ENCODE data around the gene IGSF5. TPM values are rescaled to one million over a fixed set of nuclear protein-coding genes. Genes with fewer than 3 reads are reported as not detected.
"Not testable (repeated sequence)": the region's sequence is repeated elsewhere in the genome, so short reads cannot be mapped to it uniquely, and the experiment has no call there.

IGSF5 gene
- total RNA-seq (2014; rRNA removed; shearing (Covaris generic)) (not detected in 2 replicates), total RNA-seq (2022) (not detected in 2 replicates), Bru-seq, nascent RNA (not detected), BruChase-seq, experiment 1, labeled RNA remaining after a 6-hour chase (not detected), BruChase-seq, experiment 2, labeled RNA remaining after a 2-hour chase (not detected)
- long read RNA-seq, result 0 reads

DNA sequence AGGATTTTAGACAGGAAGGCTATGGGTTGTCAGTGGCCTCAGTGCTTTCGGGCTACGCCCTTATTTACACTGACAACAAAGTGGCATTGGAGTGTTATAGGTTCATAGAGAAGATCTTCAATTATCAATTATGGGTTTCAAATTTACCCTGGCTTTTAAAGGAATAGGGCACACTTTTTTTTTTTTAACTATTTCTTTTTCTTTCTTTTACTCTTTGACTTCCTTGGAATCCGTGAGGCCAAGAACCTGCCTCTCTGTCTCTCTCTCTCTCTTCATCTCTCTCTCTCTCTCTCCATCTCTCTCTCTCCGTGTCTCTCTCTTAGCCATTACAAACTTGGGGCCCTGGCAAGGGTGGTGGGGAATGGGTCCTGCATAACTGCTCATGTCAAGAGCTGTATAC, at the start of gene IGSF5:
Gene IGSF5 (plus strand): TSS at position 301 of the 400 bp plus-strand sequence. CDS start 327 bp downstream, outside the sequence.
- BruUV-seq (replicated peaks); H3K79me2 ChIP-seq (ENCODE audit: insufficient read depth, low read depth, low read length); POLR2A ChIA-PET; H3K36me3 ChIP-seq (ENCODE audit: insufficient read depth, low read length); H3K9me3 ChIP-seq (ENCODE audit: low read length); H3K4me3 ChIP-seq (ENCODE audit: low read depth, low read length, poor library complexity, severe bottlenecking); H3K4me1 ChIP-seq (ENCODE audit: insufficient read depth, low read length, poor library complexity, severe bottlenecking); H3K4me2 ChIP-seq (ENCODE audit: low read length); H2AFZ ChIP-seq (ENCODE audit: low read length); H4K20me1 ChIP-seq (ENCODE audit: insufficient read depth, low read length); CTCF ChIA-PET (ENCODE audit: unreplicated experiment); H3K9me2 ChIP-seq (ENCODE audit: insufficient read depth, low read length); intact Hi-C loops (cut with micrococcal nuclease; ENCODE audit: unreplicated experiment); DNase-seq (ENCODE audit: low spot score); H3K27ac ChIP-seq (ENCODE audit: low read depth, low read length, poor library complexity, severe bottlenecking): not testable (repeated sequence)

DNA sequence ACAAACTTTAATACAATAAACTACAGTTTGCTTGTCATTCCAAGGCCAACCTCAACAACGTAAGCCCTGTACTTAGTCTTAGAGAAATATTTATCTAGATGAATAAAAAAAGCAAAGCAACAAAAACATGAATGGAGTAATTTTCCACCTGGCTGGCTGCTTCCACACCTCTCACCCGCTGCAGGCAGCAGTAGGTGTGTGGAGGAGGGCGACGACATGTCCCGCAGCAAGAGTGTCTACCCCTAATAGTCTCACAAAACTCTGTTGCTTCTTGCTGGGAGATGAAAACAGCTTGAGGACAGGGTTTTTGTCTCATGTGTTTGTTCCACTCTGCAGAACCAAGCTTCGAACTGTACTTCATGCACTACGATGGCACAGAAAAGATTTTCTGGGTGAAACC, 48.8 kb upstream of the IGSF5 start:
- no peak for TF ChIP-seq EZH2phosphoT487 (IDR thresholded peaks at IDR 0.05; ENCODE audit: borderline replicate concordance, low read depth, low read length)
- TF ChIP-seq, protein P1, sequence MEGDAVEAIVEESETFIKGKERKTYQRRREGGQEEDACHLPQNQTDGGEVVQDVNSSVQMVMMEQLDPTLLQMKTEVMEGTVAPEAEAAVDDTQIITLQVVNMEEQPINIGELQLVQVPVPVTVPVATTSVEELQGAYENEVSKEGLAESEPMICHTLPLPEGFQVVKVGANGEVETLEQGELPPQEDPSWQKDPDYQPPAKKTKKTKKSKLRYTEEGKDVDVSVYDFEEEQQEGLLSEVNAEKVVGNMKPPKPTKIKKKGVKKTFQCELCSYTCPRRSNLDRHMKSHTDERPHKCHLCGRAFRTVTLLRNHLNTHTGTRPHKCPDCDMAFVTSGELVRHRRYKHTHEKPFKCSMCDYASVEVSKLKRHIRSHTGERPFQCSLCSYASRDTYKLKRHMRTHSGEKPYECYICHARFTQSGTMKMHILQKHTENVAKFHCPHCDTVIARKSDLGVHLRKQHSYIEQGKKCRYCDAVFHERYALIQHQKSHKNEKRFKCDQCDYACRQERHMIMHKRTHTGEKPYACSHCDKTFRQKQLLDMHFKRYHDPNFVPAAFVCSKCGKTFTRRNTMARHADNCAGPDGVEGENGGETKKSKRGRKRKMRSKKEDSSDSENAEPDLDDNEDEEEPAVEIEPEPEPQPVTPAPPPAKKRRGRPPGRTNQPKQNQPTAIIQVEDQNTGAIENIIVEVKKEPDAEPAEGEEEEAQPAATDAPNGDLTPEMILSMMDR (conservative IDR thresholded peaks at IDR 0.05; ENCODE audit: low read length), result no peak
- intact Hi-C loops (cut with micrococcal nuclease; ENCODE audit: unreplicated experiment), result no loop called here
- POLR2A ChIA-PET, result no interaction called here

DNA sequence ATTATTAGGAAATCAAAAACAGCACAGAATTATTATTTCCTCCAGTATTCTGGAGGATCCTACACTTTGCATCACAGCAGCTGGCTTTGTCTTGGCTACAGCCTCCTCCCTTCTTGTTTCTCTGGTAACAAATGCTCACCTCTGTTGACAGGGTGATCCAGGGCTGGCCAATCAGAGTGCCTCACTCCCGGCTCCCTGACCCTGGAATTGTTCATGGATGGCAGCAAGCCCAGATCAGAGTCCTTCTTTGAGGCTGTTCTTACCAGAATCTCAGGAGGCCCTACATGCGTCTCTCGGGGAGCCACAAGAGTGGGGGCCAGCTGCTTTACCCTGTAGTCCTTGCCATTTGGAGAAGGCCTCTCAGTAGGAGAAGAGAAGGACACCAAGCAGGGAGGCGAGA, 48.4 kb upstream of the IGSF5 start:
- no TSS peak for BruUV-seq (replicated peaks)
- H3K79me2 ChIP-seq (ENCODE audit: insufficient read depth, low read depth, low read length), result no peaks in the 10 kb centered on the region
- no peak for DNase-seq (ENCODE audit: low spot score)
- TF ChIP-seq EZH2phosphoT487 (IDR thresholded peaks at IDR 0.05; ENCODE audit: borderline replicate concordance, low read depth, low read length), result no peak
- TF ChIP-seq, protein P1 (conservative IDR thresholded peaks at IDR 0.05; ENCODE audit: low read length), result no peak
- H3K9me3 ChIP-seq (ENCODE audit: low read length), result no peaks in the 10 kb centered on the region
- no peak overlapping the region for H3K27ac ChIP-seq (ENCODE audit: low read depth, low read length, poor library complexity, severe bottlenecking)
- ChIA-PET CTCF (ENCODE audit: unreplicated experiment) (no interaction called here), POLR2A (no interaction called here)
- H3K4me1 ChIP-seq (ENCODE audit: insufficient read depth, low read length, poor library complexity, severe bottlenecking), result no peaks in the 10 kb centered on the region
- no peaks in the 10 kb centered on the region for H3K36me3 ChIP-seq (ENCODE audit: insufficient read depth, low read length)
- intact Hi-C loops (cut with micrococcal nuclease; ENCODE audit: unreplicated experiment), result no loop called here
- no peak overlapping the region for H3K4me2 ChIP-seq (ENCODE audit: low read length)
- no peaks in the 10 kb centered on the region for H4K20me1 ChIP-seq (ENCODE audit: insufficient read depth, low read length)
- no peak overlapping the region for H3K4me3 ChIP-seq (ENCODE audit: low read depth, low read length, poor library complexity, severe bottlenecking)
- H3K9me2 ChIP-seq (ENCODE audit: insufficient read depth, low read length), result no peaks in the 10 kb centered on the region
- no peak overlapping the region for H2AFZ ChIP-seq (ENCODE audit: low read length)

More for the DNA sequence above, 48.8 kb upstream of the IGSF5 start:
- no peak overlapping the region for H3K4me2 ChIP-seq (ENCODE audit: low read length)
- no peaks in the 10 kb centered on the region for H3K9me2 ChIP-seq (ENCODE audit: insufficient read depth, low read length)
- no peak overlapping the region for H3K4me3 ChIP-seq (ENCODE audit: low read depth, low read length, poor library complexity, severe bottlenecking)
- DNase-seq (ENCODE audit: low spot score), result no peak
- no peak overlapping the region for H3K27ac ChIP-seq (ENCODE audit: low read depth, low read length, poor library complexity, severe bottlenecking)
- H4K20me1 ChIP-seq (ENCODE audit: insufficient read depth, low read length), result no peaks in the 10 kb centered on the region
- H3K9me3 ChIP-seq (ENCODE audit: low read length), result no peaks in the 10 kb centered on the region
- H3K79me2 ChIP-seq (ENCODE audit: insufficient read depth, low read depth, low read length), result no peaks in the 10 kb centered on the region
- CTCF ChIA-PET (ENCODE audit: unreplicated experiment), result no interaction called here
- H3K4me1 ChIP-seq (ENCODE audit: insufficient read depth, low read length, poor library complexity, severe bottlenecking), result no peaks in the 10 kb centered on the region
- BruUV-seq (replicated peaks), result no TSS peak
- H2AFZ ChIP-seq (ENCODE audit: low read length), result no peak overlapping the region
- H3K36me3 ChIP-seq (ENCODE audit: insufficient read depth, low read length), result no peaks in the 10 kb centered on the region
